IPS-18a (cell line): Measurements from ENCODE around the gene SLC39A2.
A peak's percentile ranks its signal among the peaks of the same experiment; 100 is the strongest.

Source experiments
- H3K27ac ChIP-seq: one replicate; pipeline ENCODE4 v1.5.1; 2013; ENCODE audit warnings: low read length
- H3K27me3 ChIP-seq: one replicate; pipeline ENCODE4 v1.6.1; 2013; ENCODE audit warnings: mild to moderate bottlenecking, low read length; ENCODE audit not compliant: control insufficient read depth, insufficient read depth
- H3K36me3 ChIP-seq: one replicate; pipeline ENCODE4 v1.6.1; 2013; ENCODE audit warnings: low read depth, low read length; ENCODE audit not compliant: control insufficient read depth
- H3K4me1 ChIP-seq: one replicate; pipeline ENCODE4 v1.6.1; 2013; ENCODE audit warnings: low read depth, low read length; ENCODE audit not compliant: control insufficient read depth
- H3K4me3 ChIP-seq: one replicate; pipeline ENCODE4 v1.5.1; 2013; ENCODE audit warnings: low read length
- H3K9ac ChIP-seq: one replicate; pipeline ENCODE4 v1.6.1; 2013; ENCODE audit warnings: mild to moderate bottlenecking, low read length, moderate library complexity
- H3K9me3 ChIP-seq: one replicate; pipeline ENCODE4 v1.6.1; 2013; ENCODE audit warnings: low read depth, low read length; ENCODE audit not compliant: control insufficient read depth

SLC39A2 gene

GRCh38 chr14:21018781-21019180 is 19.7 kb downstream of the SLC39A2 start:
- H3K4me3 ChIP-seq = no peak overlapping the region
- no peaks in the 10 kb centered on the region for H3K9me3 ChIP-seq
- peaks cover 15% of the 10 kb centered on the region for H3K27me3 ChIP-seq
- peaks cover 9% of the 10 kb centered on the region for H3K4me1 ChIP-seq
- H3K9ac ChIP-seq = no peak overlapping the region
- H3K36me3 ChIP-seq = no peaks in the 10 kb centered on the region
- H3K27ac ChIP-seq = no peak overlapping the region

- Histone ChIP-seq H3K9me3 (no peaks in the 10 kb centered on the region), H3K9ac (no peak overlapping the region), H3K27me3 (peaks cover 20% of the 10 kb centered on the region)
Observed at GRCh38 chr14:21019366-21019765, 20.3 kb downstream of the SLC39A2 start.

DNA sequence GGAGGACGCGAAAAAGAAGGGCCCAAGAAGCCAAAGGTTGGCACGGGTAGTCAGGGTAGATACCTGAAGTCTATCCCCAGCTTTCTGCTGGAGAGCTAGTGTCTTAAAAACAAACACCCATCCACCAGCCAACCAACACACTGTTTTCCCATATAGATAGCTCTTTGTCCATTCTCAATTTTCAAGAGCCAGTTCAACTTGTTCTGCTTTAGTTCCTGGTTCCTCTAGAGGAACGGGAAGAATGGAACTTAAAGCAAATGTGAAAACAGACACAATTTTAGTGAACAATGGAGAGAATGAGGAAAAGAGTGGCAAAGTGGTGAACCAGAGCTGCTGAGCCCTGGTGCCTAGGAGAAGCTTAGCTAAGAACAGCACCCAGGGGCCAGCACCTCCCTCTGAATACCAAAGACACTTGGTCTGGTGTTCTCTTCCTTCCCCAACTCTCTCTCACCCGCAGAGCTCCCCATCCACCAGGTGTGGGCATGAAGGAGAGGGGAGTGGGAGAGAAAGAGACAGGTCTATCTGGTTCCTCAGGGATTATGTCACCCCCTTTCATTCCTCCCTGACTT is 22.0 kb downstream of the SLC39A2 start:
- Histone ChIP-seq H3K9me3 (no peaks in the 10 kb centered on the region), H3K36me3 (no peaks in the 10 kb centered on the region), H3K27me3 (peaks cover 26% of the 10 kb centered on the region), H3K27ac (no peak overlapping the region), H3K9ac (no peak overlapping the region), H3K4me3 (no peak overlapping the region), H3K4me1 (peaks cover 7% of the 10 kb centered on the region)

More at GRCh38 chr14:21019366-21019765, 20.3 kb downstream of the SLC39A2 start:
- Histone ChIP-seq H3K36me3 (no peaks in the 10 kb centered on the region), H3K4me3 (no peak overlapping the region), H3K27ac (no peak overlapping the region), H3K4me1 (peaks cover 12% of the 10 kb centered on the region)

DNA sequence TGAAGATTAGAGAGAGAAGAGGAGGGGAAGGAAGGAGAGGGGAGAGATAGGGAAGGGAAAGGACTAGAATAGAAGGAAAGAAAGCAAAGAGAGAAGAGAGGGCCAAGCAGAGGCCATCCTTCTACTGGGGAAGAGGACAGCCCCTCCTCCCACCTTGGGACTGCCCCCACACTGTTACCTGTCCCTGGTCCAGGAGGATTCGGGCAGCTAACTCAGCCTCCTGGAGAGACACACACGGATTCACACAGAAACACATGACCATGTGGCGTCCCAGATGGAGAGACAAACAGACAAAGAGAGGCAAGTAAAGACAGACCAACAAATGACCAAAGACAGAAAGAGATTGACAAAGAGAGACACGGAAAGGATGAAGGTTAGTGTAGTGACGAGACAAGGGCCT is 23.6 kb downstream of the SLC39A2 start:
- no peaks in the 10 kb centered on the region for H3K9me3 ChIP-seq

DNA sequence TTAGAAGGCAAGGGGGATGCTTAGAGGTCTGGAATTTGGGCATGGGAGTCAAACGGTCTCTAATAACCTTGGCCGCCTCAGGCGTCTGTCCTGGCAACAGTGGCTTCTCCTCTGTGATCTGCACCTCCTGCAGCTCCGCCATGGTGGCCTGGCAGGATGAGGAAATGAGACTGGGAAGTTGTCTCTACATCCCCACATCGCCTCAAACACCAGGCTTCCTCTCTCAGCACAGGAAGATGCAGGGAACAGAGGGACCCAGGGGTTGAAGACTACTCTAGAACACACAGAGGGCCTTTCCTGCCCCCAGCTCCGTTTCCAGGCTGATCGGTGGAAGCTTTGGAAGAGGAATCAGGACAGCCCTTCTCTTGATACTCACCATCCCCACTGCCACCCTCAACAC is 24.1 kb downstream of the SLC39A2 start:
- H3K27ac ChIP-seq = no peak overlapping the region
- no peak overlapping the region for H3K4me3 ChIP-seq
- peaks cover 40% of the 10 kb centered on the region for H3K27me3 ChIP-seq
- H3K36me3 ChIP-seq = no peaks in the 10 kb centered on the region
- no peaks in the 10 kb centered on the region for H3K9me3 ChIP-seq
- H3K4me1 ChIP-seq = peaks cover 18% of the 10 kb centered on the region
- H3K9ac ChIP-seq = no peak overlapping the region

More for the DNA sequence above, 23.6 kb downstream of the SLC39A2 start:
- no peak overlapping the region for H3K4me3 ChIP-seq
- H3K4me1 ChIP-seq = peaks cover 18% of the 10 kb centered on the region
- H3K27me3 ChIP-seq = peaks cover 40% of the 10 kb centered on the region
- no peak overlapping the region for H3K27ac ChIP-seq
- no peaks in the 10 kb centered on the region for H3K36me3 ChIP-seq
- no peak overlapping the region for H3K9ac ChIP-seq

GRCh38 chr14:21023817-21024584 is 24.9 kb downstream of the SLC39A2 start:
- Histone ChIP-seq H3K4me3 (peak overlapping the region; percentile 75), H3K27ac (no peak overlapping the region), H3K4me1 (peaks cover 18% of the 10 kb centered on the region), H3K9ac (peak overlapping the region; percentile 48), H3K27me3 (peaks cover 40% of the 10 kb centered on the region), H3K36me3 (no peaks in the 10 kb centered on the region), H3K9me3 (no peaks in the 10 kb centered on the region)

DNA sequence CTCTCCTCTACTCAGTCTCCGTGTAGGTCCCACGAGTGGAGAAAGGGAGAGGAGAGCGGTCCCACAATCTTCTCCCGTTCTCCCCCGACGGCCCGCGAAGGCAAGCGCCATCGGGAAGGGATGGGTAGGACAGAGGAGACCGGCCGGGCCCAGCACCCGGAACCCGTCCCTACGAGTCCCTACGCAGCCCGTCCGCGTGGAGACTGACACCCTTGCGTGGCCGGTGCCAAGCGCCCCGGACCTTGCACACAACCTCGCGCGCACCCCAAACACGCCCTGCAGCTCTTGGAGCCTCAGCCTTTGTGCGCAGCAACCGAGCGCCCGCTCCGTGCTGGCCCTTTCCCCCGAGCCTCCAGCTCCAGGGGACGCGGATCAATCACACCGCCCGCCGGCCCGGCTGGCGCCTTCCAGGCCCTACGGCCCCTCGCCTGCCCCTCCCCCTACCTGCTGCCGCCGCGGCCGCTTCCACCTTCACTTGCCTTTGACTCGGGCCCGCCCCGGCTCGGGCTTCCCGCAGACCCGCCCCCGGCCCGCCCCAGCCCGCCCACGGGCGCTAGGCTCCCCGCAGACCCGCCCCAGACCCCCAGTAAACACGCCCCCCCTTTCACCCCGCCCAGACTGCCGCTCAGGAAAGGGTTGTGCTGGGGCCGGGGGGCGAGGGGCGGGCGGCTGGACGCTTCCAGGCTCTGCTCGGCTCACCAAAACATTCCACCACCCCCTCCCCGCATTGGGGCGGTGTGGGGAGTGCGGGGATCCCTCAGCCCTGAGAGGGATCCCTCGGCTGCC is 25.7 kb downstream of the SLC39A2 start, which contains the start of gene NDRG2:
Gene NDRG2, minus strand, starts transcription at position 477 of the 786 bp plus-strand sequence. CDS start 1,746 bp downstream, outside the sequence.
- no peaks in the 10 kb centered on the region for H3K9me3 ChIP-seq
- H3K4me1 ChIP-seq = peaks cover 18% of the 10 kb centered on the region
- H3K27me3 ChIP-seq = peaks cover 40% of the 10 kb centered on the region
- no peaks in the 10 kb centered on the region for H3K36me3 ChIP-seq
- peak within 1 kb of the TSS; percentile 75 for H3K4me3 ChIP-seq
- H3K27ac ChIP-seq = no peak within 1 kb of the TSS
- peak within 1 kb of the TSS; percentile 56 for H3K9ac ChIP-seq

DNA sequence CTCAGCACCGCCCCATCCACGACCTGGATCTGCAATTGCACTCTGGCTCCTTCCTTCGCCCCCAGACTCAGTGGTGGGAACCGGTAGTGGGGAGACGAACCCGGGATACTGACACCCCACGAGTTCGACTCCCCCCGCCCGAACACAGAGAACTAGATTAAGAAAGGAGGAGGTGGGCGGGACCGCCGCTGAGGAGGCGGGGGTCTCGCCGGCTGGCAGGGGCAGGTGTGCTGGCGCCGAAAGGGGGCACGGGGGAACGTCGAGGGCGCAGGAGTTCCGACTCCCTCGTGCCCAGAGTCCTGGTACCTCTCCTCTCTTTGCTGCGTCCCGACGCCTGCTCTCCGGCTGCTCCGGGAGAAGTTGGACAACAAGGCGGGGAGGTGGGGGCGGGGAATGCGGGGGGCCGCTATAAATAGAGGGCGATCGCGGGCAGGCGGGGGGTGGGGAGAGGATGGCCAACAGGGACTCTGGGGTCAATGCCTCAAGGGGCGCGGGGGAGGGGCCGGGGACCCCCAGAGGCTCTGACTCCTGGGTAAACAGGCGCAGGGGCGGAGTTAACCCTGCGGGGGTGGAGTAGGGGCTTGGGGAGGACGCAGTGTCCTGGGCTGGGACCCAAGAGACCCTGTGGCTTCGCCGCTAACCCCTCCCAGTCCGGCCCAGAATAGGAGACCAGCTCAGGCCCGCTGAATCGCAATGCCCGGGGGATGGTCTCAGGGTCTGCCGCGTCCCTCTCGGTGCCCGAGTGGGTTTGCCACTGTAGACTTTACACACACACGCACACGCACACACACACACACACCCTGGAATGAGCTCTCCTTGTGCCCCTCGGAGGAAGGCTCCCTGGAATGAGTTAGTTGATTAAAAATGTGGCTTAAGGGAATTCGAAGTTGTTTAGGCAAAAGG is 26.5 kb downstream of the SLC39A2 start:
- Histone ChIP-seq H3K27me3 (peaks cover 40% of the 10 kb centered on the region), H3K36me3 (no peaks in the 10 kb centered on the region), H3K4me3 (peak overlapping the region; percentile 75), H3K9ac (peak overlapping the region; percentile 56), H3K9me3 (no peaks in the 10 kb centered on the region), H3K4me1 (peaks cover 18% of the 10 kb centered on the region), H3K27ac (no peak overlapping the region)

- Histone ChIP-seq H3K27ac (no peak overlapping the region), H3K4me3 (peak overlapping the region; percentile 75), H3K9ac (peak overlapping the region; percentile 56), H3K9me3 (no peaks in the 10 kb centered on the region), H3K27me3 (peaks cover 40% of the 10 kb centered on the region), H3K4me1 (peaks cover 18% of the 10 kb centered on the region), H3K36me3 (no peaks in the 10 kb centered on the region)
Observed at GRCh38 chr14:21026274-21026987, 27.3 kb downstream of the SLC39A2 start.

DNA sequence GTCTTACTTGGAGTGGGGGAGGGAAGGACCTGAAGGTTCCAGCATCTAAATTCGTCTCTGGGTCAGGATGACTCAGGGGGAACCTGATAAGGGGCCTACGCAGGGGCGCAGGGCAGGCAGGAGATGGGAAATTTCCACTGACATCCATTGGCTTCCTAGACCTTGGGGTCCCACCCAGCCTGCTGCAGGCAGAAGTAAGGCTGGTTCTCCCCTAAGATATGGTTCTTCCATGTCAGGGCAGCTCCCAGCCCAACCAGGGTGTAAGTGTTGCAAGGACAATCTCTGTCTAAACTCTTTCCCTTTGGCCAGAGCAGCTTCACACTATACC is 27.9 kb downstream of the SLC39A2 start:
- H3K9me3 ChIP-seq = no peaks in the 10 kb centered on the region

More for the DNA sequence above, 27.9 kb downstream of the SLC39A2 start:
- Histone ChIP-seq H3K27me3 (peaks cover 40% of the 10 kb centered on the region), H3K9ac (no peak overlapping the region), H3K36me3 (no peaks in the 10 kb centered on the region), H3K4me1 (peaks cover 18% of the 10 kb centered on the region), H3K27ac (no peak overlapping the region), H3K4me3 (no peak overlapping the region)
